Kidney (tissue), 14 donors: Measurements from ENCODE around the gene EIF4B. TPM values are rescaled to one million over a fixed set of nuclear protein-coding genes. Genes with fewer than 3 reads are reported as not detected.
A peak's percentile ranks its signal among the peaks of the same experiment; 100 is the strongest.

ENCODE experiments used
- DNase-seq, 5 donors: peaks; one replicate each; pipeline ENCODE4 v3.0.0-alpha.2; 2013 to 2020
- FAIRE-seq: peaks from 2 replicates; lab custom pipeline; 2012; peaks lifted over from hg19 to GRCh38; lab: Jason Lieb, UNC
- H3K27ac ChIP-seq, 2 donors: one replicate each; pipeline ENCODE4 v1.7.0; 2013; ENCODE audit warnings: low read depth in 2 of 2, low read length in 2 of 2, inconsistent platforms in 1 of 2
- H3K27me3 ChIP-seq: one replicate; pipeline ENCODE4 v1.7.1; 2013; ENCODE audit warnings: low read length, inconsistent platforms; ENCODE audit not compliant: control insufficient read depth, insufficient read depth
- H3K36me3 ChIP-seq, 3 donors: one replicate each; pipeline versions ENCODE4 v1.7.0 to v1.7.1; 2013; ENCODE audit warnings: low read length in 3 of 3, control low read depth in 1 of 3, inconsistent platforms in 1 of 3; ENCODE audit not compliant: insufficient read depth in 3 of 3, control insufficient read depth in 2 of 3
- H3K4me1 ChIP-seq, 3 donors: one replicate each; pipeline versions ENCODE4 v1.7.0 to v1.7.1; 2013; ENCODE audit warnings: low read length in 3 of 3, inconsistent platforms in 1 of 3, low read depth in 1 of 3; ENCODE audit not compliant: control insufficient read depth in 2 of 3, insufficient read depth in 2 of 3
- H3K4me3 ChIP-seq, 3 donors: one replicate each; pipeline versions ENCODE4 v1.7.0 to v1.8.1; 2013; ENCODE audit warnings: low read length in 3 of 3, control low read depth in 1 of 3, inconsistent platforms in 1 of 3
- H3K9ac ChIP-seq, 3 donors: one replicate each; pipeline versions ENCODE4 v1.7.0 to v1.7.1; 2013; ENCODE audit warnings: low read length in 3 of 3, control low read depth in 1 of 3, inconsistent platforms in 1 of 3
- H3K9me3 ChIP-seq, 3 donors: one replicate each; pipeline versions ENCODE4 v1.7.0 to v1.7.1; 2013; ENCODE audit warnings: low read length in 3 of 3, control low read depth in 1 of 3, inconsistent platforms in 1 of 3; ENCODE audit not compliant: control insufficient read depth in 2 of 3, insufficient read depth in 1 of 3
- intact Hi-C: fragments of 100-400 bp; cut with DNase I; formaldehyde crosslinking; loops from one replicate; pipeline ENCODE4 v1.11.1; 2022
- polyA plus RNA-seq: library from polyadenylated mRNA; stranded (reverse); fragments of 350-450 nt; fragmentation: Illumina TruSeq; extraction: RNeasy Lipid Tissue Mini Kit (QIAGEN cat#74804); gene quantifications from one replicate; pipeline ENCODE4 v1.2.3, GENCODE V29; 2014; ENCODE audit warnings: low read depth, low replicate concordance; ENCODE audit not compliant: insufficient read depth
- total RNA-seq: library from RNA; stranded (reverse); fragmentation: NEBNext Ultra II Directional; extraction: Animal tissue kit (Norgen Biotek cat#: 25700); gene quantifications from one replicate; pipeline ENCODE4 v1.2.1, GENCODE V29; 2021
- TF ChIP-seq, protein P1 (sequence below): IDR thresholded peaks from 3 replicates; pipeline ENCODE4 v1.5.1; 2012; ENCODE audit warnings: mild to moderate bottlenecking, moderate library complexity, borderline replicate concordance; ENCODE audit not compliant: insufficient read depth; ENCODE audit errors: extremely low read depth
- donor health status: control.
- donor health status: control.
- donor health status: control.
- donor health status: control.
- donor health status: control.
- donor health status: DM: yes; HTN: yes; CAD: no.
- donor health status: Normal renal cell carcinoma (clear cell type).

Gene EIF4B
- total and polyA plus RNA-seq, 2 donors from 2014 or later, result 114 to 417 TPM

DNA sequence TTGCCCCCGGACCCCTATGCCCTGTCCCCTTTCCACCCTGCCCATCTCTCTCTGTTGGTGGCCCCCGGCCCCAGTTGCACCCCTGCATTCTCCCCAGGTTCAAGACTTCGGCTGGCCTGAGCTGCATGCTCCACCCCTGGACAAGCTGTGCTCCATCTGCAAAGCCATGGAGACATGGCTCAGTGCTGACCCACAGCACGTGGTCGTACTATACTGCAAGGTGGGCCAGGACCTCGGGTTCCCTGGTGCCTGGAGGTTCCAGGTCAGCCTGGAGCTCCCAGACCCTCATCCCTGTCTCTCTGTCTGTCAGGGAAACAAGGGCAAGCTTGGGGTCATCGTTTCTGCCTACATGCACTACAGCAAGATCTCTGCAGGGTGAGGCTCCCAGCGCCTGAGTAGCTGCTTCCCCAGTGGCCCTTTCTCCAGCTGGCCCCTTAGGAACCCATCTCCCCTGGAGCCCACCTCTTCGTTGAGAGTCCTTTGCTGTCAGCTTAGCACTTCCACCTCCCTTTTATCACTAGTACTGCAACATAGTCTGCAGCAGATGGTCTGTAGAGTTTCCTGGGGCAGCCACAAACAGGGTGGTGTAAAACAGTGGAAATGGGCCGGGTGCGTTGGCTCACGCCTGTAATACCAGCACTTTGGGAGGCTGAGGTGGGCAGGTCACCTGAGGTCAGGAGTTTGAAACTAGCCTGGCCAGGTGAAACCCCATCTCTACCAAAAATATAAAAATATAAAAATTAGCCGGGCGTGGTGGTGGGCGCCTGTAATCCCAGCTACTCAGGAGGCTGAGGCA is 49.4 kb downstream of the EIF4B start:
- FAIRE-seq, result no peak
- Histone ChIP-seq H3K27ac (no peak overlapping the region), H3K27me3 (no peaks in the 10 kb centered on the region), H3K36me3 (peaks cover 0 to 32% (median 12%) of the 10 kb centered on the region in 3 donors), H3K4me1 (peaks cover 9 to 39% (median 38%) of the 10 kb centered on the region in 3 donors), H3K9ac (peak overlapping the region in 1 of 3 donors; percentile 41), H3K4me3 (no peak overlapping the region), H3K9me3 (no peaks in the 10 kb centered on the region)
- peak in 2 of 5 donors; percentile 69 to 76 for DNase-seq
- TF ChIP-seq, protein P1, sequence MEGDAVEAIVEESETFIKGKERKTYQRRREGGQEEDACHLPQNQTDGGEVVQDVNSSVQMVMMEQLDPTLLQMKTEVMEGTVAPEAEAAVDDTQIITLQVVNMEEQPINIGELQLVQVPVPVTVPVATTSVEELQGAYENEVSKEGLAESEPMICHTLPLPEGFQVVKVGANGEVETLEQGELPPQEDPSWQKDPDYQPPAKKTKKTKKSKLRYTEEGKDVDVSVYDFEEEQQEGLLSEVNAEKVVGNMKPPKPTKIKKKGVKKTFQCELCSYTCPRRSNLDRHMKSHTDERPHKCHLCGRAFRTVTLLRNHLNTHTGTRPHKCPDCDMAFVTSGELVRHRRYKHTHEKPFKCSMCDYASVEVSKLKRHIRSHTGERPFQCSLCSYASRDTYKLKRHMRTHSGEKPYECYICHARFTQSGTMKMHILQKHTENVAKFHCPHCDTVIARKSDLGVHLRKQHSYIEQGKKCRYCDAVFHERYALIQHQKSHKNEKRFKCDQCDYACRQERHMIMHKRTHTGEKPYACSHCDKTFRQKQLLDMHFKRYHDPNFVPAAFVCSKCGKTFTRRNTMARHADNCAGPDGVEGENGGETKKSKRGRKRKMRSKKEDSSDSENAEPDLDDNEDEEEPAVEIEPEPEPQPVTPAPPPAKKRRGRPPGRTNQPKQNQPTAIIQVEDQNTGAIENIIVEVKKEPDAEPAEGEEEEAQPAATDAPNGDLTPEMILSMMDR, result no peak
- intact Hi-C loops, result no loop called here

DNA sequence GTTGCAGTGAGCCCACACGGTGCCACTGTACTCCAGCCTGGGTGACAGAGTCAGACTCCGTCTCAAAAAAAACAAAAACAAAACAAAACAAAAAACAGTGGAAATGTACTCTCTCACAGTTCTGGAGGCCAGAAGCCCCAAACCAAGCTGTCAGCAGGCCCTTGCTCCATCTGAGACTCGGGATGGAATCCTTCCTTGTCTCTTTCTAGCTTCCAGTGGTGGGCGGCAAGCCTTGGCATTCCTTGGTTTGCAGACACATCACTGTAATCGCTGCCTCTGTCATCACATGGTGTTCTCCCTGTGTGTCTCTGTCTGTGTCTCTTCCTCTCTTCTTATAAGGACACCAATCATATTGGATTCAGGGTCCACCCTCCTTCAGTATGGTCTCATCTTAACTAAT is 50.0 kb downstream of the EIF4B start:
- TF ChIP-seq, protein P1, result no peak
- no peak overlapping the region for H3K27ac ChIP-seq
- DNase-seq (no peak), FAIRE-seq (no peak)
- H3K4me3 ChIP-seq, result no peak overlapping the region
- intact Hi-C loops, result no loop called here
- H3K9ac ChIP-seq, result no peak overlapping the region
- H3K36me3 ChIP-seq, result peaks cover 0 to 35% (median 12%) of the 10 kb centered on the region in 3 donors
- H3K9me3 ChIP-seq, result no peaks in the 10 kb centered on the region
- H3K4me1 ChIP-seq, result peaks cover 8 to 38% (median 38%) of the 10 kb centered on the region in 3 donors
- H3K27me3 ChIP-seq, result no peaks in the 10 kb centered on the region

DNA sequence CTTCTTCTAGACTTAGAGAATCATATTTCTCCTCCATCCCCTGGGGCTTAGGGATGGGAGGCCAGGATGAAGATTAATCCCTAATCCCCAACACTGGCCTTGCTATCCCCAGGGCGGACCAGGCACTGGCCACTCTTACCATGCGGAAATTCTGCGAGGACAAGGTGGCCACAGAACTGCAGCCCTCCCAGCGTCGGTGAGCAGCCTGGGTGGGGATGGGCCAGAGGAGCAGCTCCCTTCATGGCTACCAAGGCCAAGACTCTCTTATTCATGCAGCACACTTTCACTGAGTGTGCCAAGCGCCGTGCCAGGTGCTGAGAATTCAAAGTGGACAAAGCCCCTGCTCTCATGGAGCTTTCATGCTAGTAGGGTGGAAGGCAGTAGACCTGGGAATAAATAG is 50.6 kb downstream of the EIF4B start:
- intact Hi-C loops, result no loop called here
- H3K9me3 ChIP-seq, result no peaks in the 10 kb centered on the region
- peaks cover 0 to 38% (median 9%) of the 10 kb centered on the region in 3 donors for H3K36me3 ChIP-seq
- no peak for FAIRE-seq
- TF ChIP-seq, protein P1, result no peak
- DNase-seq, result no peak
- H3K9ac ChIP-seq, result no peak overlapping the region
- peaks cover 2 to 38% (median 36%) of the 10 kb centered on the region in 3 donors for H3K4me1 ChIP-seq
- H3K27ac ChIP-seq, result no peak overlapping the region
- H3K27me3 ChIP-seq, result no peaks in the 10 kb centered on the region
- H3K4me3 ChIP-seq, result no peak overlapping the region
